ENCODE results near the gene CCDC9B. TPM values are rescaled to one million over a fixed set of nuclear protein-coding genes. Genes with fewer than 3 reads are reported as not detected.

The CCDC9B gene
- total RNA-seq, 1 experiment from 2014 or later, result 29.5 TPM

DNA sequence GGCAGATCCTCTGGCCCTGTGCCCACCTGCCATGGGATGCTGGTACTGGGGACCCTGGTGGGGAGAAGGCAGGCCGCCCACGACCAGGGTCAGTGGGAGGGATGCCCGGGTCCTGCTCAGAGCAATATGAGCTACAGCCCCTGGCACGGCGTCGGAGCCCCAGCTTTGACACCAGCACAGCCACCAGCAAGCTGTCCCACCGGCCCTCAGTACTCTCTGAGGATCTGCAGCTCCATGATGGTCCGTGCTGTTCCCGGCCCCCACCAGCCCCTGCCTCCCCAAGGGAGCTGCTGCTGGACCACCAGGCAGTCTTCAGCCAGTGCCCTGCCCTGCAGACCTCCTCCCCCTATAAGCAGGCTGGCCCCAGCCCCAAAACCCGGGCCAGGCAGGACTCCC is 28.7 kb upstream of the CCDC9B start:
- no peak for DNase-seq (ENCODE audit: low read depth in 1 of 2, low spot score in 2 of 2)
- no peaks in the 10 kb centered on the region for H3K27me3 ChIP-seq (replicated peaks)
- no peak overlapping the region for H3K4me3 ChIP-seq
- no peaks in the 10 kb centered on the region for H3K36me3 ChIP-seq
- peaks cover 23% of the 10 kb centered on the region for H3K4me1 ChIP-seq (replicated peaks)
- H3K27ac ChIP-seq, result no peak overlapping the region
- H3K9me3 ChIP-seq (replicated peaks), result no peaks in the 10 kb centered on the region; the same call in 1 of the 2 replicates

GRCh38 chr15:40368719-40369473 is 28.2 kb upstream of the CCDC9B start:
- Histone ChIP-seq H3K9me3 (replicated peaks) (no peaks in the 10 kb centered on the region; the same call in 1 of the 2 replicates), H3K27ac (no peak overlapping the region), H3K27me3 (replicated peaks) (no peaks in the 10 kb centered on the region), H3K4me3 (no peak overlapping the region), H3K36me3 (no peaks in the 10 kb centered on the region), H3K4me1 (replicated peaks) (peaks cover 23% of the 10 kb centered on the region)
- no peak for DNase-seq (ENCODE audit: low read depth in 1 of 2, low spot score in 2 of 2)

DNA sequence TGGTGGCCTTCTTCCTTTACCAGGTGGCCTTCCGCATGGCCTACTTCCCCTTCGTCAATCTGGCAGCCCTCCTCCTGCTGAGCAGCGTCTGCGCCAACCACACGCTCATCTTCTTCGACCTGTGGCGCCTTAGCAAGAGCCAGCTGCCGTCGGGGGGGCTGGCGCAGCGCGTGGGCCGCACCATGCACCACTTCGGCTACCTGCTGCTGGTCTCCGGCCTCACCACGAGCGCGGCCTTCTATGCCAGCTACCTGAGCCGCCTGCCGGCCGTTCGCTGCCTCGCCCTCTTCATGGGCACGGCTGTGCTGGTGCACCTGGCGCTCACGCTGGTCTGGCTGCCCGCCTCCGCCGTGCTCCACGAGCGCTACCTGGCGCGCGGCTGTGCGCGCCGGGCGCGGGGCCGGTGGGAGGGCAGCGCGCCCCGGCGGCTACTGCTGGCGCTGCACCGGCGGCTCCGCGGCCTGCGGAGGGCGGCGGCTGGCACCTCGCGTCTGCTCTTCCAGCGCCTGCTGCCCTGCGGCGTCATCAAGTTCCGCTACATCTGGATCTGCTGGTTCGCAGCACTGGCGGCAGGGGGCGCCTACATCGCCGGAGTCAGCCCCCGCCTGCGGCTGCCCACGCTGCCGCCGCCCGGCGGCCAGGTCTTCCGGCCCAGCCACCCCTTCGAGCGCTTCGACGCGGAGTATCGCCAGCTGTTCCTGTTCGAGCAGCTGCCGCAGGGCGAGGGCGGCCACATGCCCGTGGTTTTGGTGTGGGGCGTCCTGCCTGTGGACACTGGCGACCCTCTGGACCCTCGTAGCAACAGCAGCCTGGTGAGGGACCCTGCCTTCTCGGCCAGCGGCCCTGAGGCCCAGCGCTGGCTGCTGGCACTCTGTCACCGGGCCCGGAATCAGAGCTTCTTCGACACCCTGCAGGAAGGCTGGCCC is 27.2 kb upstream of the CCDC9B start:
- Histone ChIP-seq H3K27me3 (replicated peaks) (no peaks in the 10 kb centered on the region), H3K4me1 (replicated peaks) (peaks cover 18% of the 10 kb centered on the region), H3K4me3 (peak overlapping the region; percentile 17), H3K9me3 (replicated peaks) (no peaks in the 10 kb centered on the region; the same call in 1 of the 2 replicates), H3K27ac (no peak overlapping the region), H3K36me3 (no peaks in the 10 kb centered on the region)
- peak; percentile 71 to 90 for DNase-seq (ENCODE audit: low read depth in 1 of 2, low spot score in 2 of 2)

- H3K9me3 ChIP-seq (replicated peaks), result no peaks in the 10 kb centered on the region; the same call in 1 of the 2 replicates
Observed at GRCh38 chr15:40367371-40367685, 26.6 kb upstream of the CCDC9B start.

DNA sequence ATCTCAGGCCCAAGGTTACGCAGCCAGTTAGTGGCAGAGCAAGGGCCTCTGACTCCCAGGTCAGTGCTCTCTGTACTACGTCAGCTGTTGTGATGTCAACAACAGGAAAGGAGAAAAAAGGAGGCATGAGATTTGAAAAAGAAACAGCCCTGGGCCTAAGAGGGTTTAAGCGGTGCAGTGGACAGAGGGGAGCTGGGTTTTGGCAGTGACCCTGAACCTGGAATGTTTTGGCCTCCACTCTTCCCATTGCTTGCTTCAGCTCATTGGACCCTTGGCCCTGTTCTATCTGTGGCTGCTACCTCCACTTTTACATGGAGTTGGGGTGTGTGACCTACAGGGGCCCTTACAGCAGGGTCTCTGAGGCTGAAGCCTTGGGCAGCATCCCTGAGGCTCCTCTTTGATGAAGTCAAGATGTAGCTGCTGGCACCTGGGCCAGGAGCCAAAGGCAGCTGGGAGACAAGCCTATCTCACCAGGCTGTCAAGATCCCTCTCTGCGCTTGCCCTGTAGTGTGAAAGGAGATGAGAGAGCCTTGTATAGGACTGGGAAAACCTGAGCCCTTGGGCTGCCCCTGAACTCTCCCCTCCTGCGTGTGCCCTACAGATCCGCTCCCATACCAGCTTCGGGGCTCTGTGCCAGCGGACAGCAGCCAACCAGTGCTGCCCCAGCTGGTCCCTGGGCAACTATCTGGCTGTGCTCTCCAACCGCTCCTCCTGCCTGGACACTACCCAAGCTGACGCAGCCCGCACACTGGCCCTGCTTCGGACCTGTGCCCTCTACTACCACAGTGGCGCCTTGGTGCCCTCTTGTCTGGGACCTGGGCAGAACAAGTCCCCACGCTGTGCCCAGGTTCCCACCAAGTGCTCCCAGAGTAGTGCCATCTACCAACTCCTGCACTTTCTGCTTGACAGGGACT is 26.0 kb upstream of the CCDC9B start:
- Histone ChIP-seq H3K4me1 (replicated peaks) (peaks cover 13% of the 10 kb centered on the region), H3K27ac (no peak overlapping the region), H3K4me3 (no peak overlapping the region), H3K9me3 (replicated peaks) (no peaks in the 10 kb centered on the region; the same call in 1 of the 2 replicates), H3K36me3 (no peaks in the 10 kb centered on the region), H3K27me3 (replicated peaks) (no peaks in the 10 kb centered on the region)
- DNase-seq (ENCODE audit: low read depth in 1 of 2, low spot score in 2 of 2), result no peak

More at GRCh38 chr15:40367371-40367685, 26.6 kb upstream of the CCDC9B start:
- no peaks in the 10 kb centered on the region for H3K27me3 ChIP-seq (replicated peaks)
- no peak overlapping the region for H3K27ac ChIP-seq
- H3K36me3 ChIP-seq, result no peaks in the 10 kb centered on the region
- H3K4me1 ChIP-seq (replicated peaks), result peaks cover 13% of the 10 kb centered on the region
- no peak for DNase-seq (ENCODE audit: low read depth in 1 of 2, low spot score in 2 of 2)
- no peak overlapping the region for H3K4me3 ChIP-seq

DNA sequence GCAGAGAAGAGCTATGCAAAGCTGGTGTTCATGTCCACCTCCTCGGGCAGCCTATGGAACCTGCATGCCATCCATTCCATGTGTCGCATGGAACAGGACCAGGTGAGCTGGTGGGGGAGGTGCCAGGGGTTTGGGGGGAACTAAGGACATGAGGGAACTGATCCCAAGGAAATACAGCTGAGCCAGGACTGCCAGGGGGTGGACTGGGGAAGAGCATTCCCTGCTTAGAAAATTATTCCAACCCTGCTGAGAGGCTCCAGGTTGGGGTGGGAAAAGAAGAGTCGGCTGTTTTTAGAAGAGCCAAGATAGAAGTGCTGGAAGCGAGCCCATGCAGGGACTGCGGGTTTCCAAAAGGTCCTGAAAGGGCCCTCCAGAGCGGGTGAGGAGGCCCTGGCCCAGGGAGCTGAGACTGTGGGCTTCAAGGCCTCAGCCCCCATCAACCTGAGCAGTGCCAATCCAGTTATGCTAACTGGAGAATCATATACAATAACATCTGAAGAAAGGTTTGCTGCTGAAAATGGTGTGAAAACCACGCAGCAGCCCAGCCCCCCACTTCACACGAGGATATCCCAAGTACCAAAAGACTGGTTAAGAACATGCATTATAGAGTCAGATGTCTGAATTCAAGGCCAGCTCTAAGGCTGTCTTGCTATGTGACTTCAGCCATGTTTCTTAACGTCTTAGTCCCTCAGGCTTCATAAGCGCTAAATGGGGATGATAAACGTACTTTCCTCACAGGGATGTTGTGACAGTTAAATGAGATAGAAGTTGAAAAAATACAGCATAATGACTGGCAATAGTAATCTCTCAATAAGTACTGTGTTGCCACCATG is 25.1 kb upstream of the CCDC9B start:
- H3K27me3 ChIP-seq (replicated peaks), result no peaks in the 10 kb centered on the region
- no peak overlapping the region for H3K4me3 ChIP-seq
- H3K27ac ChIP-seq, result no peak overlapping the region
- H3K4me1 ChIP-seq (replicated peaks), result peaks cover 13% of the 10 kb centered on the region
- no peaks in the 10 kb centered on the region for H3K36me3 ChIP-seq
- DNase-seq (ENCODE audit: low read depth in 1 of 2, low spot score in 2 of 2), result no peak
- no peaks in the 10 kb centered on the region; the same call in 1 of the 2 replicates for H3K9me3 ChIP-seq (replicated peaks)

- no peaks in the 10 kb centered on the region for H3K27me3 ChIP-seq (replicated peaks)
- no peak for DNase-seq (ENCODE audit: low read depth in 1 of 2, low spot score in 2 of 2)
Observed at GRCh38 chr15:40365016-40365415, 24.3 kb upstream of the CCDC9B start.

GRCh38 chr15:40364251-40364650 is 23.5 kb upstream of the CCDC9B start:
- H3K4me3 ChIP-seq, result no peak overlapping the region
- H3K4me1 ChIP-seq (replicated peaks), result peaks cover 13% of the 10 kb centered on the region
- DNase-seq (ENCODE audit: low read depth in 1 of 2, low spot score in 2 of 2), result no peak
- H3K27me3 ChIP-seq (replicated peaks), result no peaks in the 10 kb centered on the region
- no peak overlapping the region for H3K27ac ChIP-seq
- no peaks in the 10 kb centered on the region; the same call in 1 of the 2 replicates for H3K9me3 ChIP-seq (replicated peaks)
- H3K36me3 ChIP-seq, result no peaks in the 10 kb centered on the region

More at GRCh38 chr15:40365016-40365415, 24.3 kb upstream of the CCDC9B start:
- Histone ChIP-seq H3K4me3 (no peak overlapping the region), H3K9me3 (replicated peaks) (no peaks in the 10 kb centered on the region; the same call in 1 of the 2 replicates), H3K27ac (no peak overlapping the region), H3K4me1 (replicated peaks) (peaks cover 13% of the 10 kb centered on the region), H3K36me3 (no peaks in the 10 kb centered on the region)

- DNase-seq (ENCODE audit: low read depth in 1 of 2, low spot score in 2 of 2), result no peak
- H3K4me3 ChIP-seq, result no peak overlapping the region
- H3K27ac ChIP-seq, result no peak overlapping the region
- no peaks in the 10 kb centered on the region; the same call in 1 of the 2 replicates for H3K9me3 ChIP-seq (replicated peaks)
- H3K36me3 ChIP-seq, result no peaks in the 10 kb centered on the region
- peaks cover 15% of the 10 kb centered on the region for H3K4me1 ChIP-seq (replicated peaks)
- H3K27me3 ChIP-seq (replicated peaks), result no peaks in the 10 kb centered on the region
Observed at GRCh38 chr15:40363611-40364010, 22.9 kb upstream of the CCDC9B start.

DNA sequence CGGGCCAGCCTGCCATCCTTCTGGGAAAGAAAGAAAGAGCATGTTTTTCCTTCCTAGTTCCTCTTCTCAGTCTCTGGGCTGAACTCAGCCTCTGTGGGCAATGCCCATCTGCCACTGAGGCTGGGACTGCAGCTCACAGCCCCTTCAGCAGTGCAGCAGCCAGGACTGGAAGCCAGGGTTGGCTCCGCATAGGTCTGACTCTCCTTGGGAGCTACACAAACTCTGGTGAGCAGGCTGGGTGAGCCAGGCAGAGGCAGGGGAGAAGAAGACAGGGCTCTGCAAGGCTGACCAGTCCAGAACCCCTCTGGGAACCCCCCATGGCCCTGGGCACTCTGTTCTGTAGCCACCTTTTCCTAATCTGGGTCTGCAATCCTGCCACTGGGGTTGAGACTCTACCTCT is 20.9 kb upstream of the CCDC9B start:
- Histone ChIP-seq H3K9me3 (replicated peaks) (peaks cover 6% of the 10 kb centered on the region; the same call in 1 of the 2 replicates), H3K27me3 (replicated peaks) (no peaks in the 10 kb centered on the region)

DNA sequence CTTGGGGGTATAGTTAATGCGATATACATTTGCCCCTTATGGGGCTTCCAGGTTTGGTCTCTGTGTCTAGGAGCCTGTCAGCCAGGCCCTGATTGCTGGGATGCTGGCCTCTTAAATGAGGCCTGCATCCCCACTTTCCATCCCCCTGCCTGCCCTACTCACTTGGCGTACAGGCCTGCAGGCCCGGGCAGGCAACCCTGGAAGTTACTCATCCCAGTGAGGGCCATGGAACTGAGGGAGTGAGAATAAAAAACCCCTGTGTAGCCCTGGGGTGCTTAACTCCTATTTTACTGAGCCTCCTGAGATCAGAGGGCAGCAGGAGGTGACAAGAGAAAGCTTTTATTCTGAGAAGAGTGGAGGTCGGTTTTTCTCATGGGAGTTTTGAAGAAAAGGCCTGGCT is 19.3 kb upstream of the CCDC9B start:
- no peak for DNase-seq (ENCODE audit: low read depth in 1 of 2, low spot score in 2 of 2)
- peaks cover 6% of the 10 kb centered on the region; the same call in 1 of the 2 replicates for H3K9me3 ChIP-seq (replicated peaks)
- peaks cover 14% of the 10 kb centered on the region for H3K4me1 ChIP-seq (replicated peaks)
- H3K27ac ChIP-seq, result no peak overlapping the region
- H3K4me3 ChIP-seq, result no peak overlapping the region
- no peaks in the 10 kb centered on the region for H3K27me3 ChIP-seq (replicated peaks)
- H3K36me3 ChIP-seq, result no peaks in the 10 kb centered on the region

More for the DNA sequence above, 20.9 kb upstream of the CCDC9B start:
- Histone ChIP-seq H3K36me3 (no peaks in the 10 kb centered on the region), H3K27ac (no peak overlapping the region), H3K4me1 (replicated peaks) (peaks cover 14% of the 10 kb centered on the region), H3K4me3 (no peak overlapping the region)
- no peak for DNase-seq (ENCODE audit: low read depth in 1 of 2, low spot score in 2 of 2)

DNA sequence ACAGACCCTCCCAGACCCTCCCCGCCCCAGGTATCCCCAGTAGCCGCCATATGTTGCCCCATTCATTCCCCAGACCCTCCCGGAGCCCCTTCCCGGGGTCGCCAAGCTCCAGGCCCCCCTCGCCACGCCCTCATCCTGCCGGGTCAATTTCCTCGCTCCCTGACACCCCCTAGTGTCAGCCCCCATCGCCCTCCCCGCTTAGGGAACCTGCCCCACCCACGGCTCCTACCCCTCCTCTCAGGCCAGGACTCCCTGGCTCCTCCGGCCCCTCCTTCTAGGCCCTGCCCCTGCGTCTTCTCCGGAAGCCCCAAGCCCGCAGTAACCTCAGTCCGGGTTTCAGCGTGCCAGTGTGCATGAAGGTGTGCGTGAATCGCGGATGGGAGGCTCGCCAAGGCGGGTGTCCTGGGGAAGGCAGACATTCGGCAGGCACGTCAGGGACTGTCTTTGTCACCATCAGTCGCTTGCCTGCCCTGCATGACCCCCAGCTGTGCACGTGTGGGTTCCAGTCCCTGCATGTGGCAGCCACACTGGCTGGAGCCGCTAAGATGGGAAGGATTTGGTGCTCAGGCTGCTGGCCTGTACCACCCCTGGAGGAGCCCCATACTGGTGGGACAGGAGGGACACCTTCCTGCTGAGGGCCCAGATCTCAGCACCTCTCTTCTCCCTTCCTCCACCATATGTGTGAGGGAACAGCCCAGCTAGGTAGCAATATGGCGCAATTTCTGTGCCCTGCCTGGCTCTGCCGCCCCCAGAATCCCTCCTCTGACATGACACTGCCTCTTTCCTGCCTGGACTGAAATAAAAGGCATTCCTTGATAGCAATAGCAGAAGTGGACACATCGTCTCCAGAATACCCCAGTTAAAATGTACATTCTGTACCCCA is 18.0 kb upstream of the CCDC9B start:
- H3K9me3 ChIP-seq (replicated peaks), result peaks cover 6% of the 10 kb centered on the region; the same call in 1 of the 2 replicates
- no peaks in the 10 kb centered on the region for H3K36me3 ChIP-seq
- peak overlapping the region; percentile 41 for H3K4me3 ChIP-seq
- no peak for DNase-seq (ENCODE audit: low read depth in 1 of 2, low spot score in 2 of 2)
- H3K27me3 ChIP-seq (replicated peaks), result no peaks in the 10 kb centered on the region
- peaks cover 23% of the 10 kb centered on the region for H3K4me1 ChIP-seq (replicated peaks)
- H3K27ac ChIP-seq, result no peak overlapping the region
